ENCODE data around the gene AARS1. TPM values are rescaled to one million over a fixed set of nuclear protein-coding genes. Genes with fewer than 3 reads are reported as not detected.
A peak's percentile ranks its signal among the peaks of the same experiment; 100 is the strongest.

AARS1 gene
- polyA plus RNA-seq, 2 of the 4 experiments (the other 2 are of a cell fraction) = 134 to 344 TPM

- TF ChIP-seq, protein P1, sequence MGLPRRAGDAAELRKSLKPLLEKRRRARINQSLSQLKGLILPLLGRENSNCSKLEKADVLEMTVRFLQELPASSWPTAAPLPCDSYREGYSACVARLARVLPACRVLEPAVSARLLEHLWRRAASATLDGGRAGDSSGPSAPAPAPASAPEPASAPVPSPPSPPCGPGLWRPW (IDR thresholded peaks at IDR 0.05) = no peak
- peak; percentile 84 for TF ChIP-seq POLR2A (IDR thresholded peaks at IDR 0.05; ENCODE audit: low read length)
- TF ChIP-seq KDM1A (IDR thresholded peaks at IDR 0.05; ENCODE audit: low read depth) = no peak
- TF ChIP-seq, protein P2, sequence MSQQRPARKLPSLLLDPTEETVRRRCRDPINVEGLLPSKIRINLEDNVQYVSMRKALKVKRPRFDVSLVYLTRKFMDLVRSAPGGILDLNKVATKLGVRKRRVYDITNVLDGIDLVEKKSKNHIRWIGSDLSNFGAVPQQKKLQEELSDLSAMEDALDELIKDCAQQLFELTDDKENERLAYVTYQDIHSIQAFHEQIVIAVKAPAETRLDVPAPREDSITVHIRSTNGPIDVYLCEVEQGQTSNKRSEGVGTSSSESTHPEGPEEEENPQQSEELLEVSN (IDR thresholded peaks at IDR 0.05; ENCODE audit: borderline replicate concordance, low read depth) = peak; percentile 57; the same call in 1 of the 2 replicates
- TF ChIP-seq MYC (IDR thresholded peaks at IDR 0.05; ENCODE audit: borderline replicate concordance, low read length) = peak; percentile 36; the same call in 1 of the 2 replicates
- TF ChIP-seq HOXA7 (CRISPR knock-in tag; IDR thresholded peaks at IDR 0.05) = peak; percentile 75; the same call in 1 of the 2 replicates
- TF ChIP-seq GATA3 (IDR thresholded peaks at IDR 0.05; ENCODE audit: borderline replicate concordance) = peak; percentile 51; the same call in 1 of the 2 replicates
- TF ChIP-seq RARB (CRISPR knock-in tag; IDR thresholded peaks at IDR 0.05) = no peak
- TF ChIP-seq ESRRA (IDR thresholded peaks at IDR 0.05; ENCODE audit: borderline replicate concordance, low read length) = no peak
- TF ChIP-seq FOSL2 (IDR thresholded peaks at IDR 0.05) = no peak
- no peak for TF ChIP-seq FOSL2 (CRISPR knock-in tag; IDR thresholded peaks at IDR 0.05)
- TF ChIP-seq, protein P3, sequence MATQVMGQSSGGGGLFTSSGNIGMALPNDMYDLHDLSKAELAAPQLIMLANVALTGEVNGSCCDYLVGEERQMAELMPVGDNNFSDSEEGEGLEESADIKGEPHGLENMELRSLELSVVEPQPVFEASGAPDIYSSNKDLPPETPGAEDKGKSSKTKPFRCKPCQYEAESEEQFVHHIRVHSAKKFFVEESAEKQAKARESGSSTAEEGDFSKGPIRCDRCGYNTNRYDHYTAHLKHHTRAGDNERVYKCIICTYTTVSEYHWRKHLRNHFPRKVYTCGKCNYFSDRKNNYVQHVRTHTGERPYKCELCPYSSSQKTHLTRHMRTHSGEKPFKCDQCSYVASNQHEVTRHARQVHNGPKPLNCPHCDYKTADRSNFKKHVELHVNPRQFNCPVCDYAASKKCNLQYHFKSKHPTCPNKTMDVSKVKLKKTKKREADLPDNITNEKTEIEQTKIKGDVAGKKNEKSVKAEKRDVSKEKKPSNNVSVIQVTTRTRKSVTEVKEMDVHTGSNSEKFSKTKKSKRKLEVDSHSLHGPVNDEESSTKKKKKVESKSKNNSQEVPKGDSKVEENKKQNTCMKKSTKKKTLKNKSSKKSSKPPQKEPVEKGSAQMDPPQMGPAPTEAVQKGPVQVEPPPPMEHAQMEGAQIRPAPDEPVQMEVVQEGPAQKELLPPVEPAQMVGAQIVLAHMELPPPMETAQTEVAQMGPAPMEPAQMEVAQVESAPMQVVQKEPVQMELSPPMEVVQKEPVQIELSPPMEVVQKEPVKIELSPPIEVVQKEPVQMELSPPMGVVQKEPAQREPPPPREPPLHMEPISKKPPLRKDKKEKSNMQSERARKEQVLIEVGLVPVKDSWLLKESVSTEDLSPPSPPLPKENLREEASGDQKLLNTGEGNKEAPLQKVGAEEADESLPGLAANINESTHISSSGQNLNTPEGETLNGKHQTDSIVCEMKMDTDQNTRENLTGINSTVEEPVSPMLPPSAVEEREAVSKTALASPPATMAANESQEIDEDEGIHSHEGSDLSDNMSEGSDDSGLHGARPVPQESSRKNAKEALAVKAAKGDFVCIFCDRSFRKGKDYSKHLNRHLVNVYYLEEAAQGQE (IDR thresholded peaks at IDR 0.05) = peak; percentile 22; the same call in 1 of the 2 replicates
- TF ChIP-seq FOSB (CRISPR knock-in tag; IDR thresholded peaks at IDR 0.05) = peak; percentile 40; the same call in 1 of the 2 replicates
- peak in 1 of 2 experiments; percentile 13; a peak in 1 of 5 replicates for TF ChIP-seq EP300 (IDR thresholded peaks at IDR 0.05)
- 0 out of 2 replicates have a peak, but pooled peaks have one; percentile 52 for TF ChIP-seq TFCP2L1 (CRISPR knock-in tag; IDR thresholded peaks at IDR 0.05)
- TF ChIP-seq ZSCAN20 (CRISPR knock-in tag; IDR thresholded peaks at IDR 0.05) = no peak
- TF ChIP-seq MAFK (IDR thresholded peaks at IDR 0.05; ENCODE audit: partially characterized antibody) = no peak
- TF ChIP-seq PHF8 (IDR thresholded peaks at IDR 0.05; ENCODE audit: borderline replicate concordance, low read depth) = peak; percentile 78; the same call in 1 of the 2 replicates
- TF ChIP-seq JUN (IDR thresholded peaks at IDR 0.05) = peak; percentile 99 to 100
- TF ChIP-seq CBX2 (IDR thresholded peaks at IDR 0.05; ENCODE audit: borderline replicate concordance, low read depth) = no peak
- TF ChIP-seq ZFP36 (IDR thresholded peaks at IDR 0.05; ENCODE audit: borderline replicate concordance, partially characterized antibody) = no peak
- TF ChIP-seq RAD21 (conservative IDR thresholded peaks at IDR 0.05 in 1 of 2, IDR thresholded peaks at IDR 0.05 in 1 of 2) = no peak
Measured at GRCh38 chr16:70251629-70252354, 37.5 kb downstream of the AARS1 start, which contains the start of gene EXOSC6 (continued).

Measured in A549 (cell line).